Measurements from ENCODE around the gene MAMDC4. TPM values are rescaled to one million over a fixed set of nuclear protein-coding genes. Genes with fewer than 3 reads are reported as not detected.

MAMDC4 gene
- total and polyA plus RNA-seq, 2 of the 13 experiments (the other 11 are each of a cell fraction or from before 2014, with no cell fraction given), result 6.0 to 6.8 TPM

GRCh38 chr9:136902259-136902821 is 50.2 kb downstream of the MAMDC4 start (continued):
- TF ChIP-seq, protein P1, sequence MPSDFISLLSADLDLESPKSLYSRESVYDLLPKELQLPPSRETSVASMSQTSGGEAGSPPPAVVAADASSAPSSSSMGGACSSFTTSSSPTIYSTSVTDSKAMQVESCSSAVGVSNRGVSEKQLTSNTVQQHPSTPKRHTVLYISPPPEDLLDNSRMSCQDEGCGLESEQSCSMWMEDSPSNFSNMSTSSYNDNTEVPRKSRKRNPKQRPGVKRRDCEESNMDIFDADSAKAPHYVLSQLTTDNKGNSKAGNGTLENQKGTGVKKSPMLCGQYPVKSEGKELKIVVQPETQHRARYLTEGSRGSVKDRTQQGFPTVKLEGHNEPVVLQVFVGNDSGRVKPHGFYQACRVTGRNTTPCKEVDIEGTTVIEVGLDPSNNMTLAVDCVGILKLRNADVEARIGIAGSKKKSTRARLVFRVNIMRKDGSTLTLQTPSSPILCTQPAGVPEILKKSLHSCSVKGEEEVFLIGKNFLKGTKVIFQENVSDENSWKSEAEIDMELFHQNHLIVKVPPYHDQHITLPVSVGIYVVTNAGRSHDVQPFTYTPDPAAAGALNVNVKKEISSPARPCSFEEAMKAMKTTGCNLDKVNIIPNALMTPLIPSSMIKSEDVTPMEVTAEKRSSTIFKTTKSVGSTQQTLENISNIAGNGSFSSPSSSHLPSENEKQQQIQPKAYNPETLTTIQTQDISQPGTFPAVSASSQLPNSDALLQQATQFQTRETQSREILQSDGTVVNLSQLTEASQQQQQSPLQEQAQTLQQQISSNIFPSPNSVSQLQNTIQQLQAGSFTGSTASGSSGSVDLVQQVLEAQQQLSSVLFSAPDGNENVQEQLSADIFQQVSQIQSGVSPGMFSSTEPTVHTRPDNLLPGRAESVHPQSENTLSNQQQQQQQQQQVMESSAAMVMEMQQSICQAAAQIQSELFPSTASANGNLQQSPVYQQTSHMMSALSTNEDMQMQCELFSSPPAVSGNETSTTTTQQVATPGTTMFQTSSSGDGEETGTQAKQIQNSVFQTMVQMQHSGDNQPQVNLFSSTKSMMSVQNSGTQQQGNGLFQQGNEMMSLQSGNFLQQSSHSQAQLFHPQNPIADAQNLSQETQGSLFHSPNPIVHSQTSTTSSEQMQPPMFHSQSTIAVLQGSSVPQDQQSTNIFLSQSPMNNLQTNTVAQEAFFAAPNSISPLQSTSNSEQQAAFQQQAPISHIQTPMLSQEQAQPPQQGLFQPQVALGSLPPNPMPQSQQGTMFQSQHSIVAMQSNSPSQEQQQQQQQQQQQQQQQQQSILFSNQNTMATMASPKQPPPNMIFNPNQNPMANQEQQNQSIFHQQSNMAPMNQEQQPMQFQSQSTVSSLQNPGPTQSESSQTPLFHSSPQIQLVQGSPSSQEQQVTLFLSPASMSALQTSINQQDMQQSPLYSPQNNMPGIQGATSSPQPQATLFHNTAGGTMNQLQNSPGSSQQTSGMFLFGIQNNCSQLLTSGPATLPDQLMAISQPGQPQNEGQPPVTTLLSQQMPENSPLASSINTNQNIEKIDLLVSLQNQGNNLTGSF (CRISPR knock-in tag; IDR thresholded peaks at IDR 0.05), result no peak
- TF ChIP-seq LBX2 (CRISPR knock-in tag; IDR thresholded peaks at IDR 0.05; ENCODE audit: borderline replicate concordance) (no peak), AGO2 (optimal IDR thresholded peaks at IDR 0.05; ENCODE audit: low read depth, low read length) (peak; percentile 48), MBD4 (IDR thresholded peaks at IDR 0.05; ENCODE audit: borderline replicate concordance, low read length) (no peak), SYNCRIP (IDR thresholded peaks at IDR 0.05; ENCODE audit: insufficient read depth, low read depth, low read length) (no peak), ELF4 (CRISPR knock-in tag; IDR thresholded peaks at IDR 0.05; ENCODE audit: borderline replicate concordance) (no peak), SOX5 (CRISPR knock-in tag; IDR thresholded peaks at IDR 0.05; ENCODE audit: borderline replicate concordance) (no peak)
- TF ChIP-seq, protein P2, sequence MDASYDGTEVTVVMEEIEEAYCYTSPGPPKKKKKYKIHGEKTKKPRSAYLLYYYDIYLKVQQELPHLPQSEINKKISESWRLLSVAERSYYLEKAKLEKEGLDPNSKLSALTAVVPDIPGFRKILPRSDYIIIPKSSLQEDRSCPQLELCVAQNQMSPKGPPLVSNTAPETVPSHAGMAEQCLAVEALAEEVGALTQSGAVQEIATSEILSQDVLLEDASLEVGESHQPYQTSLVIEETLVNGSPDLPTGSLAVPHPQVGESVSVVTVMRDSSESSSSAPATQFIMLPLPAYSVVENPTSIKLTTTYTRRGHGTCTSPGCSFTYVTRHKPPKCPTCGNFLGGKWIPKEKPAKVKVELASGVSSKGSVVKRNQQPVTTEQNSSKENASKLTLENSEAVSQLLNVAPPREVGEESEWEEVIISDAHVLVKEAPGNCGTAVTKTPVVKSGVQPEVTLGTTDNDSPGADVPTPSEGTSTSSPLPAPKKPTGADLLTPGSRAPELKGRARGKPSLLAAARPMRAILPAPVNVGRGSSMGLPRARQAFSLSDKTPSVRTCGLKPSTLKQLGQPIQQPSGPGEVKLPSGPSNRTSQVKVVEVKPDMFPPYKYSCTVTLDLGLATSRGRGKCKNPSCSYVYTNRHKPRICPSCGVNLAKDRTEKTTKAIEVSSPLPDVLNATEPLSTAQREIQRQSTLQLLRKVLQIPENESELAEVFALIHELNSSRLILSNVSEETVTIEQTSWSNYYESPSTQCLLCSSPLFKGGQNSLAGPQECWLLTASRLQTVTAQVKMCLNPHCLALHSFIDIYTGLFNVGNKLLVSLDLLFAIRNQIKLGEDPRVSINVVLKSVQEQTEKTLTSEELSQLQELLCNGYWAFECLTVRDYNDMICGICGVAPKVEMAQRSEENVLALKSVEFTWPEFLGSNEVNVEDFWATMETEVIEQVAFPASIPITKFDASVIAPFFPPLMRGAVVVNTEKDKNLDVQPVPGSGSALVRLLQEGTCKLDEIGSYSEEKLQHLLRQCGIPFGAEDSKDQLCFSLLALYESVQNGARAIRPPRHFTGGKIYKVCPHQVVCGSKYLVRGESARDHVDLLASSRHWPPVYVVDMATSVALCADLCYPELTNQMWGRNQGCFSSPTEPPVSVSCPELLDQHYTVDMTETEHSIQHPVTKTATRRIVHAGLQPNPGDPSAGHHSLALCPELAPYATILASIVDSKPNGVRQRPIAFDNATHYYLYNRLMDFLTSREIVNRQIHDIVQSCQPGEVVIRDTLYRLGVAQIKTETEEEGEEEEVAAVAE (CRISPR knock-in tag; IDR thresholded peaks at IDR 0.05; ENCODE audit: borderline replicate concordance), result no peak
